H1 (cell line): ENCODE data around the gene ANAPC16. TPM values are rescaled to one million over a fixed set of nuclear protein-coding genes. Genes with fewer than 3 reads are reported as not detected.

Experiments used
- ATF3 ChIP-seq: IDR thresholded peaks from 2 replicates; pipeline ENCODE4 v1.6.1; 2011; ENCODE audit warnings: low read depth, mild to moderate bottlenecking, low read length; ENCODE audit not compliant: insufficient read depth
- BACH1 ChIP-seq: IDR thresholded peaks from 2 replicates; pipeline ENCODE4 v1.6.1; 2012; ENCODE audit warnings: low read length, improper control_type of control experiment
- BCL11A ChIP-seq, 2 experiments: IDR thresholded peaks; one replicate each; pipeline ENCODE4 v1.6.1; 2011; ENCODE audit warnings: low read depth in 2 of 2, low read length in 2 of 2, mild to moderate bottlenecking in 2 of 2
- CBX5 ChIP-seq: fragments of 300-800, 300-1000 bp; sonication (generic); IDR thresholded peaks from 2 replicates; pipeline ENCODE4 v1.7.1; 2016; ENCODE audit warnings: antibody characterized with exemption, low read length, low read depth
- CHD1 ChIP-seq: IDR thresholded peaks from 2 replicates; pipeline ENCODE4 v1.6.1; 2012; ENCODE audit warnings: low read depth, low read length, improper control_type of control experiment
- CHD2 ChIP-seq: IDR thresholded peaks from 2 replicates; pipeline ENCODE4 v1.6.1; 2012; ENCODE audit warnings: low read length, improper control_type of control experiment
- EGR1 ChIP-seq: IDR thresholded peaks from 2 replicates; pipeline ENCODE4 v1.6.1; 2011; ENCODE audit warnings: low read depth, low read length, borderline replicate concordance
- FOSL1 ChIP-seq: IDR thresholded peaks from 2 replicates; pipeline ENCODE4 v1.6.1; 2011; ENCODE audit warnings: mild to moderate bottlenecking, low read depth, low read length, moderate library complexity; ENCODE audit not compliant: insufficient read depth
- KDM4A ChIP-seq: IDR thresholded peaks from one replicate; pipeline ENCODE4 v1.7.1; 2012; ENCODE audit warnings: low read depth, mild to moderate bottlenecking, moderate library complexity, low read length, inconsistent platforms; ENCODE audit not compliant: severe bottlenecking
- MAX ChIP-seq: IDR thresholded peaks from 2 replicates; pipeline ENCODE4 v1.6.1; 2012; ENCODE audit warnings: inconsistent platforms
- NANOG ChIP-seq: IDR thresholded peaks from 2 replicates; pipeline ENCODE4 v1.6.1; 2011; ENCODE audit warnings: low read length, low read depth, mild to moderate bottlenecking, inconsistent platforms; ENCODE audit not compliant: insufficient read depth, poor library complexity, severe bottlenecking
- POLR2AphosphoS5 ChIP-seq: IDR thresholded peaks from 2 replicates; pipeline ENCODE4 v1.6.1; 2011; ENCODE audit warnings: low read depth, low read length
- RBBP5 ChIP-seq: IDR thresholded peaks from 2 replicates; pipeline ENCODE4 v1.7.1; 2012; ENCODE audit warnings: low read depth, mild to moderate bottlenecking, inconsistent platforms, low read length, moderate library complexity, borderline replicate concordance
- RFX5 ChIP-seq: IDR thresholded peaks from 2 replicates; pipeline ENCODE4 v1.6.1; 2011; ENCODE audit warnings: low read depth, low read length, improper control_type of control experiment, borderline replicate concordance
- RNF2 ChIP-seq: fragments of 200-900, 300-1000 bp; sonication (generic); IDR thresholded peaks from 2 replicates; pipeline ENCODE4 v1.7.1; 2016; ENCODE audit warnings: borderline replicate concordance, low read depth, mild to moderate bottlenecking, antibody characterized with exemption, low read length; ENCODE audit not compliant: poor library complexity, severe bottlenecking; ENCODE audit errors: missing control alignments
- RXRA ChIP-seq: IDR thresholded peaks from 2 replicates; pipeline ENCODE4 v1.6.1; 2011; ENCODE audit warnings: low read depth, mild to moderate bottlenecking, low read length, moderate library complexity; ENCODE audit not compliant: insufficient read depth
- SAP30 ChIP-seq: fragments of 300-600 bp; sonication (generic); IDR thresholded peaks from 2 replicates; pipeline ENCODE4 v1.7.1; 2012; ENCODE audit warnings: low read length, moderate library complexity, mild to moderate bottlenecking, inconsistent platforms; ENCODE audit not compliant: insufficient read depth, insufficient replicate concordance
- SP4 ChIP-seq: IDR thresholded peaks from 2 replicates; pipeline ENCODE4 v1.6.1; 2012; ENCODE audit warnings: low read length, inconsistent platforms
- SUZ12 ChIP-seq: fragments of 200-600 bp; sonication (generic); IDR thresholded peaks from 2 replicates; pipeline ENCODE4 v1.6.1; 2012; ENCODE audit warnings: mild to moderate bottlenecking, inconsistent platforms, low read length, moderate library complexity, mixed read lengths
- TAF1 ChIP-seq: IDR thresholded peaks from 2 replicates; pipeline ENCODE4 v1.6.1; 2011; ENCODE audit warnings: mild to moderate bottlenecking, low read depth, low read length
- TAF7 ChIP-seq: optimal IDR thresholded peaks from 2 replicates; pipeline ENCODE3; 2011; ENCODE audit warnings: low read depth, mild to moderate bottlenecking, inconsistent platforms, low read length, moderate library complexity, borderline replicate concordance
- TBP ChIP-seq: IDR thresholded peaks from 2 replicates; pipeline ENCODE4 v1.6.1; 2011; ENCODE audit warnings: low read depth, low read length, improper control_type of control experiment
- TCF12 ChIP-seq: IDR thresholded peaks from 2 replicates; pipeline ENCODE4 v1.6.1; 2011; ENCODE audit warnings: low read depth, mild to moderate bottlenecking, low read length
- TEAD4 ChIP-seq: IDR thresholded peaks from 2 replicates; pipeline ENCODE4 v1.6.1; 2012; ENCODE audit warnings: low read depth, low read length, inconsistent platforms, mixed read lengths
- polyA plus RNA-seq, 7 experiments: library from polyadenylated mRNA; depleted of rRNA in 3 of 7; stranded (reverse) in 5 of 7; unstranded in 2 of 7; fragments of >200 nt in 5 of 7; fragments of 200-250 nt in 2 of 7; gene quantifications; 1 replicate in 5 of 7; 2 replicates in 1 of 7; 4 replicates in 1 of 7; pipeline versions ENCODE4 v1.2.1 to v1.2.3, GENCODE V29; 2011 to 2013; ENCODE audit warnings: missing spikeins in 2 of 7, mixed read lengths in 2 of 7
- total RNA-seq: library from RNA; stranded (reverse); fragmentation: NEBNext Ultra II Directional; extraction: Animal tissue kit (Norgen Biotek cat#: 25700); gene quantifications from 2 replicates; pipeline ENCODE4 v1.2.1, GENCODE V29; 2021

Gene ANAPC16
- total and polyA plus RNA-seq, 2 of the 8 experiments (the other 6 are each of a cell fraction or from before 2014, with no cell fraction given), result 53.1 to 57.4 TPM

- TF ChIP-seq BACH1 (peak; percentile 85), RXRA (no peak), FOSL1 (no peak), KDM4A (no peak), BCL11A (IDR thresholded peaks at IDR 0.05; ENCODE audit: low read depth in 2 of 2, low read length in 2 of 2) (no peak), ATF3 (no peak), CHD1 (no peak), SUZ12 (no peak), TEAD4 (no peak), TCF12 (no peak), RFX5 (no peak), CHD2 (no peak), EGR1 (peak; percentile 45; the same call in 1 of the 2 replicates), TAF7 (no peak), SP4 (no peak), CBX5 (no peak), SAP30 (no peak), RNF2 (no peak), TBP (no peak), NANOG (peak; percentile 23), TAF1 (peak; percentile 53; the same call in 1 of the 2 replicates), POLR2AphosphoS5 (peak; percentile 78), MAX (no peak; the same call in 1 of the 2 replicates), RBBP5 (peak; percentile 98)
These were observed 44.6 kb downstream of the ANAPC16 start (continued) for GRCh38 chr10:72260239-72260975.
